Suprapubic skin (tissue), 4 donors: Measurements from ENCODE around the gene LRRC8D. TPM values are rescaled to one million over a fixed set of nuclear protein-coding genes. Genes with fewer than 3 reads are reported as not detected.

Source experiments
- DNase-seq, 2 donors: peaks; one replicate each; pipeline ENCODE4 v3.0.0-alpha.2; 2019; ENCODE audit warnings: low spot score in 2 of 2
- H3K27ac ChIP-seq: fragments of 200-600 bp; sonication (generic); one replicate; pipeline ENCODE4 v1.5.1; 2019
- H3K27me3 ChIP-seq: fragments of 200-600 bp; sonication (generic); one replicate; pipeline ENCODE4 v1.5.1; 2019
- H3K36me3 ChIP-seq: fragments of 200-600 bp; sonication (generic); one replicate; pipeline ENCODE4 v1.5.1; 2019
- H3K4me1 ChIP-seq: fragments of 200-600 bp; sonication (generic); one replicate; pipeline ENCODE4 v1.5.1; 2019
- H3K4me3 ChIP-seq: fragments of 200-600 bp; sonication (generic); one replicate; pipeline ENCODE4 v1.5.1; 2019; ENCODE audit warnings: mild to moderate bottlenecking
- H3K9me3 ChIP-seq: fragments of 200-600 bp; sonication (generic); one replicate; pipeline ENCODE4 v1.5.1; 2019
- EP300 ChIP-seq: sonication (generic); formaldehyde crosslinking; IDR thresholded peaks from one replicate; pipeline ENCODE4 v1.6.1; 2017; ENCODE audit warnings: antibody characterized with exemption
- POLR2A ChIP-seq, 2 donors: fragments of 450-650 bp; IDR thresholded peaks; one replicate each; pipeline ENCODE4 v1.6.1; 2017; ENCODE audit warnings: antibody characterized with exemption in 2 of 2, mild to moderate bottlenecking in 2 of 2, moderate library complexity in 2 of 2
- POLR2AphosphoS5 ChIP-seq, 3 donors: sonication (generic); formaldehyde crosslinking; IDR thresholded peaks; one replicate each; pipeline ENCODE4 v1.6.1; 2017; ENCODE audit warnings: antibody characterized with exemption in 3 of 3
- WGBS: methylation state at CpG from one replicate; pipeline ENCODE4 v1.1.5; 2018; 5-methylcytosine and 5-hydroxymethylcytosine counted together
- total RNA-seq, 4 donors: library from RNA; depleted of rRNA; stranded (reverse); fragments of >200 nt; gene quantifications; one replicate each; pipeline ENCODE4 v1.1.0, GENCODE V29; 2016
- TF ChIP-seq, protein P1 (sequence below), 2 donors: fragments of 200-600 bp in 1 of 2; fragments of 450-650 bp in 1 of 2; sonication (generic) in 1 of 2; IDR thresholded peaks; one replicate each; pipeline ENCODE4 v1.5.1; 2016 to 2019; ENCODE audit warnings: antibody characterized with exemption in 2 of 2, mild to moderate bottlenecking in 1 of 2, moderate library complexity in 1 of 2

Gene LRRC8D
- total RNA-seq, 4 donors from 2014 or later = 11.7 to 24.8 (median 21.6) TPM

DNA sequence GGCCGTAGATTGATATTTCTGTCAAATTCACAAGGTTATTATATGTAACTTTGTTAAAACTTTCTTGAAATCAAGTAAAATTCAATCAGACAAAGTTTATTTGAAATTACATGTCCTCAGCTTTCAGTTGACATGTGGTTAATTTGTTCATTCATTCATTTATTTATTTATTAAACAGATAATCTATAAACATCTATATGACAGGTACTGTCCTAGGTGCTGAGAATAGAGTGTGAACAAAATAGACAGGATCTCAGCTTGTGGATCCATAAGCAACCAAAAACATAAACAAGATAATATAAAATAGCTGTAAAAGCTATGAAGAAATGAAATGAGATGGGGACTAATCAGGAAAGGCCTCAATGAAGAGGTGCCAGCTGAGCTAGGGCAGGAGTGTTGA, 72.0 kb downstream of the LRRC8D start:
- Histone ChIP-seq H3K4me1 (peaks cover 12% of the 10 kb centered on the region), H3K9me3 (no peaks in the 10 kb centered on the region), H3K27ac (no peak overlapping the region), H3K27me3 (no peaks in the 10 kb centered on the region), H3K4me3 (no peak overlapping the region), H3K36me3 (no peaks in the 10 kb centered on the region)
- TF ChIP-seq, protein P1, sequence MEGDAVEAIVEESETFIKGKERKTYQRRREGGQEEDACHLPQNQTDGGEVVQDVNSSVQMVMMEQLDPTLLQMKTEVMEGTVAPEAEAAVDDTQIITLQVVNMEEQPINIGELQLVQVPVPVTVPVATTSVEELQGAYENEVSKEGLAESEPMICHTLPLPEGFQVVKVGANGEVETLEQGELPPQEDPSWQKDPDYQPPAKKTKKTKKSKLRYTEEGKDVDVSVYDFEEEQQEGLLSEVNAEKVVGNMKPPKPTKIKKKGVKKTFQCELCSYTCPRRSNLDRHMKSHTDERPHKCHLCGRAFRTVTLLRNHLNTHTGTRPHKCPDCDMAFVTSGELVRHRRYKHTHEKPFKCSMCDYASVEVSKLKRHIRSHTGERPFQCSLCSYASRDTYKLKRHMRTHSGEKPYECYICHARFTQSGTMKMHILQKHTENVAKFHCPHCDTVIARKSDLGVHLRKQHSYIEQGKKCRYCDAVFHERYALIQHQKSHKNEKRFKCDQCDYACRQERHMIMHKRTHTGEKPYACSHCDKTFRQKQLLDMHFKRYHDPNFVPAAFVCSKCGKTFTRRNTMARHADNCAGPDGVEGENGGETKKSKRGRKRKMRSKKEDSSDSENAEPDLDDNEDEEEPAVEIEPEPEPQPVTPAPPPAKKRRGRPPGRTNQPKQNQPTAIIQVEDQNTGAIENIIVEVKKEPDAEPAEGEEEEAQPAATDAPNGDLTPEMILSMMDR (IDR thresholded peaks at IDR 0.05) = no peak
- no peak for TF ChIP-seq EP300
- TF ChIP-seq POLR2AphosphoS5 (IDR thresholded peaks at IDR 0.05) = no peak
- no peak for TF ChIP-seq POLR2A (IDR thresholded peaks at IDR 0.05)
- 100% methylated on average over 1 of the region's 1 CpG for WGBS
- DNase-seq = no peak

DNA sequence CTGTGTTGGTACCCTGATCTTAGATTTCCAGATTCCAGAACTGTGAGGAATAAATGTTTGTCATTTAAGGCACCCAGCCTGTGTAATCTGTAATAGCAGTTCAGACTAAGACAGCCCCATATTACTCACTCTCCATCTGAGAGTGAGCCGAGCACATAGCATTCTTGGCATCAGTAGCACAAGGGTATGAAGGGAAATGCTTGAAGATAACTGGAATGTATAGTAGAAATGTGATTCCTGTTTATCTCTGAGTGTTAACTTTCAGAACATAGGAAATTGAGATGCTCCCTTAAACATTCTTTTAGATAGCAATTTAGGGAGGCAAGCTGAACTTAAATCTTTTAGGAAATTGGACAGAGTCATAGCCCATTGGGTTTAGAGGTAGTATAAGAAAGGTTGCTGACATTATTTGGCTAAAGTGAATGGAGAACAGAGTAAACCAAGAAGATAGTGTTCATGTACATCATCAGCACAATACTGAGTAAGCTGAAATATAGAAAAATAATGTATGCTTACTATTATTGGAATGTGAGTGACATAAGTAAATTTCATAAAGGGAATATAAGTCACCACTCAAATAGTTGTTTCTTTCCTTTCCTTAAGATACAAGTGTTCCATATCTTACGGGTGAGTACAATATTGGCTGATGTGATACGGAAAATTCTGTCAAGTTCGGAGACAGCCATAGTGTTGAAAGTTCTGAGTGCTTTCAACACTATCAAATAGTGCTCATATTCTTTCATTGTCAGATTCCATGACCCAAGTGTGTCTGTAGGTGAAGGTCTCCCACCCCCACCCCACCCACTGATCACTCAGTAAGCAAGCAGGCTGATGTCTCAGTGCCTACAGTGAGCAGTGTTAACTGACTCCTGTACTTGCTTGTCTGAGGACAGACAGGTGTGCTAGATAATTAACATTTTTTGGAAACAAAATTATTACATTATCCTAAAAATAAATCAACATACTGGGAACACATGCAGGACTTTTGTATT, 73.7 kb downstream of the LRRC8D start:
- TF ChIP-seq POLR2AphosphoS5 (IDR thresholded peaks at IDR 0.05) = no peak
- DNase-seq = no peak
- H3K9me3 ChIP-seq = no peaks in the 10 kb centered on the region
- no peak overlapping the region for H3K27ac ChIP-seq
- H3K27me3 ChIP-seq = no peaks in the 10 kb centered on the region
- peaks cover 12% of the 10 kb centered on the region for H3K4me1 ChIP-seq
- H3K4me3 ChIP-seq = no peak overlapping the region
- WGBS = 85% methylated on average over 4 of the region's 4 CpGs
- H3K36me3 ChIP-seq = no peaks in the 10 kb centered on the region

DNA sequence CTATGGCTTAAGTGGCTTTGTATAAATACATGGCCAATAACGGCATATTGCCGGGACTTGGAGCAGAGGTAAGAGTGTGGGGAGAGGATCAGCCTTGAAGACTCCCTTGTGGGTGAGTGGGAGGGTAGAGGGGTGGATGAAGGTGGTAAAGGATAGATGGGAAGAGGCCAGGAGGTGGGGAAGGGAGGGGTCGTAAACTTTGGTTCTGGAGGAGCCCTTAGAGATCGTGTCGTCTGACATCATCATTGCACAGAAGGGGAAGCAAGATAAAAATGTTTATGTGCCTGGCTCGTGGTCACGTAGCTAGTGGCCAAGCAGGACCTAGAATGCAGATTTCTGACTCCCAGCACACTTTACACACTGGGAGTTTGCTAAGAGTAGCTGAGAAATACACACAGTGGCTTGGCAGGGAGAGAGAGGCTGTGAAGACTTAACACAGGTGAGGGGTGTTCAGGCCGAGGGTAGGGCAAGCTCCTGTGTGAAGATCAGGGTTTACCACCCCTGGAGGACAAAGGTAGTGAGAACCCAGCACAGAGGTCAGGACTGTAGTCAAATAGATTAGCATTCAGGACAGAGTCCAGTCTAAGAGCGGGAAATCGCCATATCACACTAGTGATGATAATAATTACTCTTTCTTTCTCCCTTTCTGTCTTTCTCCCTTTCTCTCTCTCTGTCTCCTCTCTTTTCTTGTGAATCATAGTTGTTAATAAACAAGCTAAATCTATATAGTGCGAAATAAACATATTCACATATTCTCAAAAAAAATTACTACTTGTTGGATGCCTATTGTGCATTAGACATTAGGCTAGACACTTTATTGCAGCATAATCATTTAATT, 75.5 kb downstream of the LRRC8D start:
- no peak for DNase-seq
- no peak overlapping the region for H3K27ac ChIP-seq
- no peak overlapping the region for H3K4me3 ChIP-seq
- no peaks in the 10 kb centered on the region for H3K9me3 ChIP-seq
- no peaks in the 10 kb centered on the region for H3K36me3 ChIP-seq
- no peaks in the 10 kb centered on the region for H3K27me3 ChIP-seq
- no peaks in the 10 kb centered on the region for H3K4me1 ChIP-seq
- WGBS = 89% methylated on average over 11 of the region's 11 CpGs
- no peak for TF ChIP-seq POLR2A (IDR thresholded peaks at IDR 0.05)
- no peak for TF ChIP-seq EP300
- TF ChIP-seq, protein P1 (IDR thresholded peaks at IDR 0.05) = no peak
- no peak for TF ChIP-seq POLR2AphosphoS5 (IDR thresholded peaks at IDR 0.05)

DNA sequence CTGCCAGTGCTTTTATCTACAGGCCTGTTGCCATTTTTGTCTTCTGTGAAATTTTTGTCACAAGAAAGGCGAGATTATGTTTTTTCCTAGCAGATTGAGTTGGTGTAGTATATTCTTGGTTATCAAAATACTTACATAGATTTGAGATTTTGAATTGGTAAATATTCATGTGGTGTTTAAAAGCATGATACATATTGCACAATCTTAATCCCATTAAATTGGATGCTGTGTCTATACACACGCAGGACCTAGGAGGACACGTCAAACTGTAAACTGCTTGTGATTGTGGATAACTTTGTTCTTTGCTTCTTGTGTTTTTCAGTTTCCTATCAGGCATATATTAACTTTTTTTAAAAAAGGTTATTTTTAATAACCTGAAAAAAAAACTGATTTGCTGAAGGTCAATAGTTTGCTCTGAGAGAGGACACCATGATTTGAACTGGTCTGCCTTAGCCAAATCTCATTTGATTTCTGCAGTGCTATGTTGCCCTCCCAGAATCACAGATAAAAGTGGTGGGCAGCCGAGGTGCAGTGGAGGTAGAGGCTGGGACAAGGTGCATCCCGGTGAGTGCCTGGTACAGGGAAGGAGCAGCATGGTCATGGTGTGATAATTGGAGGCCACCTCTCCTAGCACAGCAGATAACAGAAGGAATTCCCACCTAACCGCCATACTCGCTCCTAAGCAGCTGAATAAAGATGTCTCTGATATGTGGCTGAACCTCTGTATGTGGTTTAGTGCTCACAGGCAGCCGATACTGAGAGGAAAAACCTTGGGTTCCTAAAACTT, 76.7 kb downstream of the LRRC8D start:
- WGBS = 96% methylated on average over 8 of the region's 8 CpGs
- H3K4me1 ChIP-seq = no peaks in the 10 kb centered on the region
- no peak overlapping the region for H3K27ac ChIP-seq
- no peaks in the 10 kb centered on the region for H3K9me3 ChIP-seq
- H3K4me3 ChIP-seq = no peak overlapping the region
- H3K27me3 ChIP-seq = no peaks in the 10 kb centered on the region
- no peak for DNase-seq
- TF ChIP-seq EP300 (no peak), POLR2AphosphoS5 (IDR thresholded peaks at IDR 0.05) (no peak), POLR2A (IDR thresholded peaks at IDR 0.05) (no peak)
- TF ChIP-seq, protein P1 (IDR thresholded peaks at IDR 0.05) = no peak
- no peaks in the 10 kb centered on the region for H3K36me3 ChIP-seq

DNA sequence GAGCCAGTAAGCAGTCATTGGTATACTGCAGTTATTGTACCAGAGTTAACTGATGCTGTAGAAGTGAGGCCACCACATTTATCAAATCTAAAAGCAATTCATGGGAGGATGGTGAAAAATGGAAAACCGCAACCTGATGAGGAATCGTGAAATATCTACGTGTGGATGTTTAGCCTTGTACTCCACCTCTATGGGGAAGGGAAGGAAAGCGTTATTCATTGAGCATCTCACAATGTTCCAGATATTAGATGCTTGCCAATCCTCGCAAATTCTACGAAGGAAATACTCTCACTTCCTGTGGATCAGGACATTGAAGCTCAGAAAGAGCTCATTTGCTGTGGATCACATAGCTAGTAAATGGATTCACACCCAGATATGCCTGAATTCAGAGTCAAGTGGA, 77.3 kb downstream of the LRRC8D start:
- H3K4me3 ChIP-seq = no peak overlapping the region
- no peak overlapping the region for H3K27ac ChIP-seq
- no peak for TF ChIP-seq POLR2AphosphoS5 (IDR thresholded peaks at IDR 0.05)
- no peak for TF ChIP-seq POLR2A (IDR thresholded peaks at IDR 0.05)
- TF ChIP-seq EP300 = no peak
- TF ChIP-seq, protein P1 (IDR thresholded peaks at IDR 0.05) = no peak
- WGBS = 92% methylated on average over 6 of the region's 6 CpGs
- H3K9me3 ChIP-seq = no peaks in the 10 kb centered on the region
- no peaks in the 10 kb centered on the region for H3K36me3 ChIP-seq
- no peaks in the 10 kb centered on the region for H3K4me1 ChIP-seq
- no peak for DNase-seq
- H3K27me3 ChIP-seq = no peaks in the 10 kb centered on the region
